GM21786 (cell line): Measurements from ENCODE around the gene SCNN1A.
A peak's percentile ranks its signal among the peaks of the same experiment; 100 is the strongest.

ENCODE experiments used
- ATAC-seq: cut with Tn5 transposase; IDR thresholded peaks from one replicate; pipeline ENCODE4 v1.9.1; 2021; ENCODE audit not compliant: unreplicated experiment

SCNN1A gene

DNA sequence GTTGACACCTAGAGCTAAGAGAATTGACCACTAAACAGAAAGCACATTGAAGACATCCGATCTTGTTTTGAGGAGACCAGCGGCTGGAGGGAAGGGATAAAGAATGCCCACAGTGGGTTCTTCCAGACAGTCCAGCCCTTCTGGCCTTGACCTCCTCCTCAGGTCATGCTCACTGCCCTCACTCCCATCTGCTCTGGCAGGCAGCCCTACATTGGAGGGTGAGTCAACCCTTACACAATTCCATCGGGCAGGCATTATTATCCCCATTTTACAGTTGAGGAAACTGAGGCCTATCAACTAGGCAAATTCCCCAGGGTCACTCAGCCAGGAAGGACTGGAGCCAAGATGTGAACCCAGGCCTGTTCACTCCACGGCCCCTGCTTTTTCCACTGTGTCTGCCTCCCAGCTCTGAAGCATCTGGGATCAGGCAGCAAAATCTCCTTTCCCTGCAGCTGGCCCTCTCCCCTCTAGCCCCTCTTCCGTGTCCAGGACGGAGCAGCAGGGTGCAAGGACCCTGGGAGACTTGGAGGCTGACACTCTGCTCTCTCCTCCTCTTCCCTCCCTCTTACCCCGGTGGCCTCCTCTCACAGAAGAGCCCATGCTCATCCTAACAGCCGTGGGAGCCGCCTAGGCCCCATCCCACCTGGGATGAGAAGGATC lies 5.3 kb downstream of the SCNN1A start:
- no peak for ATAC-seq

DNA sequence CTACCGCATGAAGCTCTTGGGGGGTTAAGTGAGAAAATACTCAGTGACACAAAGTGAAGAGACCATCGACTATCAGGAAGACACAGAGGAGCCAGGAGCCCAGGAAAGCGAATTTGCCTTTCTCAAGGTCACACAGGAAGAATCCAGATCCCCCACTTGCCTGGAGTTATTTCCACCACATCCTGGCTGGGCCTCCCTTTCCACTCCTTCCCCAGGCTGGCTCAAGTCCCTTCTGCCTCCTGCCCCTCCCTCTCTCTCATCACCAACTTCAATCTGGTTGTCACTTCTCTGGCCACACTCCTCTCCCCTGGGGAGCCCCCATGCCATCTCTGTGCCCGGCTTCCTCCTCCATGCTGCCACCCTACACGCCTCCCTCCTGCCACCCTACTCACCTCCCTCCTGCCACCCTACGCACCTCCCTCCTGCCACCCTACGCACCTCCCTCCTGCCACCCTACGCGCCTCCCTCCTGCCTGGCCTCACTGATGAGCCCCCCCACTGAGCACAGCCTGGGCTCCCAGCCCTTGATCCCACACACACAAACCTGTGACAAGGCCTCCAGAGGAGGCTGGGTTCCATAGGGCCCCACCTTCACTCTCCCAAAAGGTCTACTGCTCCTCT lies 6.3 kb downstream of the SCNN1A start:
- no peak for ATAC-seq

GRCh38 chr12:6367969-6368892 lies 7.1 kb downstream of the SCNN1A start:
- ATAC-seq = no peak

GRCh38 chr12:6367065-6367968 lies 8.0 kb downstream of the SCNN1A start:
- peak; percentile 62 for ATAC-seq

- ATAC-seq = no peak
Observed at GRCh38 chr12:6364044-6364374, 11.4 kb downstream of the SCNN1A start.

GRCh38 chr12:6363330-6364043 lies 11.9 kb downstream of the SCNN1A start:
- no peak for ATAC-seq

GRCh38 chr12:6363010-6363329 lies 12.4 kb downstream of the SCNN1A start:
- ATAC-seq = no peak

GRCh38 chr12:6362403-6362802 lies 13.0 kb downstream of the SCNN1A start:
- no peak for ATAC-seq

GRCh38 chr12:6361834-6362233 lies 13.5 kb downstream of the SCNN1A start:
- ATAC-seq = no peak

DNA sequence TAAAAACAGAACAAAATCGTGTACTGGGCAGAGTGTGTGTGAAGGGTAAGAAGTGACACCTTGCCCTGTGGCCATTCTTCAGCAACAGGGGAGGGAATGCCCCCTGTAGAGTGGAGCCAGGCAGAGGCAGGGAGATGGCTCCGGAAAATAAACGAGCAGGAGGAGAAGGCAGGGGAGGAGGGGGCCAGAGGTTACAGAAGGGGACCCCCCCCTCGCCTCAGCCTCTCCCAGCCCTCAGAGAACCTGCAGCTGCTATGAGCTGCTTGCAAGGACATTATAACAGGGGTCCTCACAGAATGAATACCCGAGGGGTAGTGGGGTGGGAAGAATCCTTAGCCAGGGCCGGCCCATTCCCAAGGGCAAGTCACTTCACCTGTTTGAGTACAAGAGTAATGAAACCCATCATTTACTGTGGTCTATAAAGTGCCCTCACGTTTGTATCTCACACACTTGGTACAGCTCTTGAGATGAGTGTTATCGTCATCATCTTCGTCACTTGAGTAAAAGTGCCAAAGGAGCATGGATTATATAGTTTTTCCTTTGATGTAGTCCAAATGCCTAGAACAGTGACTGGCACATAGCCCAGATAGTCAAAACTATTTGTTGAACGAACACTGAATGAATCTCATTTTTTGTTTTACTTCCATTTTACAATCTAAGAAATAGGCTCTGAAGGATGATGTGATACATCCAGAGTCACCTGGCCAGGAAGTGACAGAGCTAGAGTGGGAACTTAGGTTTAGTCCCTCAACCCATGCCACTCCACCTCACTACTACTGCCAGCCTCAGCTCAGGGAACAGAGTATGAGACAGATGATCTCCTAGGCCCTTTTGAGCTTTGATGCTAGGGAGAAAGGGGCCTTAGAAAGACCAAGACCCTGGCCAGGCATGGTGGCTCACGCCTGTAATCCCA lies 14.5 kb downstream of the SCNN1A start:
- ATAC-seq = no peak

DNA sequence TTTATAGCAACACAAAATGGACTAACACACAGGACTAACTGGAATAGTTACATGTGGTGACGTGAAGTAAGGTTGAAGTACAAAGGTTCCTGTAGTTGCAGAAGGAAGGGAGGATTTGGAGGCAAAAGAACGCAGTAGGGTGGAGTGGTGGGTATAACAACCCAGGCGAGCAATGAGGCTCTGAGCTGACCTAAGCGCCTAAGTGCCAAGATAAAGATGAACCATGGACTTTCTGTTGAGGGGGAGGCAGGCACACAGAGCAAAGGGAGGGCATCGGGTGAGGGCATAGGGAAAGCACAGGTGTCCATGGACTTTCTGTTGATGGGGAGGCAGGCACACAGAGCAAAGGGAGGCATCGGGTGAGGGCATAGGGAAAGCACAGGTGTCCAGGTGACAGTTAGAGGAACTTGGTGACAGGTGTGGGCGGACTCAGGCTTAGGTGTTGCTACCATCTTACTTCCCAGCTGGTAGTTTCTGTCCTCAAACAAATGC lies 15.2 kb downstream of the SCNN1A start:
- no peak for ATAC-seq

GRCh38 chr12:6358881-6359280 lies 16.5 kb downstream of the SCNN1A start:
- ATAC-seq = no peak

DNA sequence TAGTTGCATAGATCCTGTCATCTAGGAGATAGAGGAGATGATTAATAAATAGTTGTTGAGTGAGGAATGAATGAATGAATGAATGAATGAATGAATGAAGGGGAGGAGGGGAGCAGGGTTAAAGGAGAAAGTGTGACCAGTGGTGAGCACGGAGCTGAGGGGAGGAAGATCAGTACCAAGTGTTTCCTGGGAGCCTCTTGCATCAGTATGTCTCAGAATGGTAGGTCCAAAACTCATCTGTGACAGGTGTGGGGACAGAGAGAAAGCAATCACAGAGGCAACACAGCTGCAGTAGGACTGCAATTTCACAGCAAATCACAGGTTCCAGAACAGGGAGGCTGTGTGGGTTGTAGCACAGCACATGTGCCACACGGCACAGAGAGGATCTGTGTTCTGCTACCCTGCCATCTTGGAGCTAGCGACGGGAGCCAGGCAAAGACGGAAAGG lies 19.0 kb downstream of the SCNN1A start:
- no peak for ATAC-seq

GRCh38 chr12:6355491-6356373 lies 19.6 kb downstream of the SCNN1A start:
- ATAC-seq = no peak

DNA sequence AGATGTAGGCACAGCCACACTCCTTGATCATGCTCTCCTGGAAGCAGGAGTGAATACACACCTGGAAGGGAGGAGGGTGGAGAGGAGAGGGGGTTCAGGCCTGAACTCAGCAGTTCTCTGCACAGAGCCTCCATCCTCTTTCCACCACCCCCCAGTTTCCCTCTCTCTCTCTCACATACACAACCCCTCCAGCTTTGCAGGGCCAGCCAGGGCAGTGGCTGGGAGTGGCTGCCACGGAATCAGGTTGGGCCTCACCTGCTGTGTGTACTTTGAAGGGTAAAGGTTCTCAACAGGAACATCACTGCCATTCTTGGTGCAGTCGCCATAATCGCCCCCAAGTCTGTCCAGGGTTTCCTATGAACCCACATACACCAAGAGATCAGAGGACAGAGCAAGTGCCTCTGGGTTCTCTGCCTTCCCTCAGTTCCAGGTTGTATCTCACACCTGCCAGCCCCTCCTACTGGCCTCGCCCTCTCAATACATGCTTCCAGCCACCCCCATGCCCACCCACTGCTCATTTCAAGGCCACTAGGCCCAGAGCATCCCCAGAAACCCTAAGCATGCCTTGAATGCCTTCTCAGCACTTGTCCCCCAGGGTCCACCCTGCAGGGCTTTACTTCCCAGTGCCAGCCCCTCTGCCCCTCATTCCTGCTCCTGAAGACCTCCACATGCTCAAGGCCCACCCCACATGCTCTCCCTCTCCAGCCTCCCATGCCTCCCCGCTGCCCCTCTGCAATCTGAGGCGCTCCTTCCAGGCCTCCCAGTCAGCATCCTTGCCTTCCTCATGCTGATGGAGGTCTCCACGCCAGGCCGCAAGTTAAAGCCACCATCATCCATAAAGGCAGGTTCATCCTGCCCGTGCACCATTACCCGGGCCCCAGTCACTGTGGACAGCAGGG lies 20.6 kb downstream of the SCNN1A start:
- no peak for ATAC-seq

GRCh38 chr12:6352193-6353173 lies 22.9 kb downstream of the SCNN1A start:
- no peak for ATAC-seq
